Measurements from ENCODE around the gene BLID.

BLID gene

DNA sequence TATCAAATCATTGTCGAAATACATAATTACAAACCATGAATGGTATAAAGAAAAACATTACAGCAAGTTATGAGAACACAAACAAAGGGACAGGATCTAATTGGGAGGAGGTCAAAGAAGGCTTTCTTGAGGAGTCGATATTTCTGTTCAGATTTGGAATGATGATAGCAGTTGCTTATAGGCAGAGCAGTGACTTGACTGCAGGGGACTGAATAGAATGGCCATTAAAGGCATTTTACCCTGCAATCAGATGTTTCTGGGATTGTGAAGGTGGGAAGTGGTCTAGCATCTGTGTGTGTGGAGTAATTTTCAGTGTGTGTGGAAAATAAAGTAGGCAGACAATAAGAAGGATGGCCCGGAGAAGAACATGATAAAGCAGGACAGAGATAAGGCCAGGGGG lies 41.0 kb downstream of the BLID start:
- DNase-seq, result no peak

- no peak for DNase-seq
Observed at GRCh38 chr11:122074022-122074421, 42.0 kb downstream of the BLID start.

- DNase-seq, result no peak
Observed at GRCh38 chr11:122071709-122072202, 44.3 kb downstream of the BLID start.

DNA sequence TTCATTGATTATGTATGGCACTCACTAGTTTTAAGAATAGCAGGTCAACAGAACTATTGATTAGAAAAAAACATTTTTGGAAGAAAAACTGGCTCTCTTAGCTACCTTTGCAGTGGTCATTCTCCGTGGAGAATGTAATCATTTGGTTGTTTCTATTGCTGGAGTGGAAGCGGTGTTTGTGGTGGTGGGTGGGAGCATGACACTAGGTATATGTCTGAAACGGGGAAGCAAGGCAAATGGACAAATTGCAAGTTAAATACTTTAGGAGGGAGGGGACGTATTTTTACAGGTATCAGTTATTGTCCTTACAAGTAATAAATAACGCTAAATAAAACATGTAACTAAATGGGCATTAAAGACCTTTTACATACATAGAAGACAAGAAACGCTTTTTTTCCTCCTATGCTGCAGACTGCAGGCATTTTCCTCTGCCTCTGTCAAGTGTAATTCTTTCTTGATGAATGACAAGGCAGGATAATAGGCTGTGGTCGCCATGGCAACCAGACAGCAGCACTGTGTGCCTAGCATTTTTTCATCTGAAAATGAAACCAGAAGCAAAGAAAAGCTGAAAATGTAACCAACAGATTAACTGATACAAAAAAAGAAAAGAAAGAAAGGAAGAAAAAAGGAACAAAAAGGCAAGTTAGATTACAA lies 46.2 kb downstream of the BLID start:
- DNase-seq, result no peak

DNA sequence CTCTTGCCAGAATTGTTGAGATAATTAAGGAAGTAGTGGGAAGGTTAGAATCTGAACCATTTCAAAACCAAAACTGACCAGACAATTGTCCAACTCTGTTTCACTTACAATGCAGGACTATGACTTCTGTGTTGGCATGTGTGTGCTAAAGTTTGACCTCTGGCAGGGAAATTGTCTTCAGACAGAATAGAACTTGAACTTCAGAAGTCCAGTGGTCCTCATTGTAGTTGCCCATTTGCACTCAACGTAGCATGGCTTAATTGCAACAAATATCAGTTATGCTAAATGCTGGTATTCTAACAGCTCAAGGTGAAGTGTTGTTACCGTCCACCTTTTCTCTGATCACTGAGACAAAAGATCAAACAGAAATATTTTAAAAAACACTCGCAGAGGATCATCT lies 47.2 kb downstream of the BLID start:
- no peak for DNase-seq

- DNase-seq, result no peak
Observed at GRCh38 chr11:122068141-122068540, 47.9 kb downstream of the BLID start.

Data from SHP77 treated with DMSO at 0.1 percent for 48 hours (cell line).